ENCODE measurements around the gene SNCG.
"Not testable (repeated sequence)": the region's sequence is repeated elsewhere in the genome, so short reads cannot be mapped to it uniquely, and the experiment has no call there.

The SNCG gene

DNA sequence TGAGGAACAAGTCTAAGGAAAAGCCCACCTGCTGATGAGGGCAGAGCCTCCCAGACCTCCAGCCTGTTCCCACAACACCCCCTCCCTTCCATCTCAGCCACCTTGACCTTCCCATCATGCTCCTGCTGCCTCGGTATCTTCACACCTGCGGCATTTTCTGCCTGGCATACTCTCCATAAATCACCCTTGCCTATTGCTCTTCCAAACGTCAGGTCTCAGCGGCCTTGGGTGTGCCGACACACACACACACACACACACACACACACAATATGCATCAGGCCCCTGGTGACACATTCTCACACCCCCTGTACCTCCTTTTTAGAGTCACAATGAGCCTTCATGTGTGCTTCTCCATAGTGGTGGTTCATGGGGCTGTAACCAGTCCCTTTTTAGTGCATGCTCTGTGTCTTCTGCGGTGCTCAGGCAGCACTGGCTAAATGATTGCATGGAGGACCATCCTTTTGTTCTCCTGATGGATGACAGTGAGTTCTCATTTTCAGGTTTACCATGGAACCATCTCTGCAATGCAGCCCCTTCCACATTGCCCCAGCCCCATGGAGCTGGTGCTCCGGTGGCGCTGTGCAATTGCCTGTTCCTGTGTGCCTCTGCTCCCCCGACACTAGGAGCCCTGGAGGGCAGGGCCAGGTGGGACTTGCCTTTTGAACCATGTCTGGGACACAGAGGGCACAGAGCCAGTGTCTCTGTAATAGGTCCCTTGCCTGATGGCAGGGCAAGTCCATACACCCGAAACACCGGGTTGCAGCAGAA, 14.4 kb downstream of the SNCG start:
- peak overlapping the region; percentile 99 to 100 for H3K27ac ChIP-seq
- DNase-seq, result peak in 1 of 2 donors; percentile 75

GRCh38 chr10:86974484-86974883, 16.1 kb downstream of the SNCG start:
- Histone ChIP-seq H3K27me3 (no peaks in the 10 kb centered on the region), H3K4me1 (peaks cover under 1 to 75% (median 33%) of the 10 kb centered on the region in 4 donors), H3K9me3 (no peaks in the 10 kb centered on the region), H3K4me3 (no peak overlapping the region), H3K36me3 (peaks cover 0 to 4% (median 0%) of the 10 kb centered on the region in 3 donors), H3K27ac (peak overlapping the region; percentile 99 to 100)
- TF ChIP-seq, protein P1, sequence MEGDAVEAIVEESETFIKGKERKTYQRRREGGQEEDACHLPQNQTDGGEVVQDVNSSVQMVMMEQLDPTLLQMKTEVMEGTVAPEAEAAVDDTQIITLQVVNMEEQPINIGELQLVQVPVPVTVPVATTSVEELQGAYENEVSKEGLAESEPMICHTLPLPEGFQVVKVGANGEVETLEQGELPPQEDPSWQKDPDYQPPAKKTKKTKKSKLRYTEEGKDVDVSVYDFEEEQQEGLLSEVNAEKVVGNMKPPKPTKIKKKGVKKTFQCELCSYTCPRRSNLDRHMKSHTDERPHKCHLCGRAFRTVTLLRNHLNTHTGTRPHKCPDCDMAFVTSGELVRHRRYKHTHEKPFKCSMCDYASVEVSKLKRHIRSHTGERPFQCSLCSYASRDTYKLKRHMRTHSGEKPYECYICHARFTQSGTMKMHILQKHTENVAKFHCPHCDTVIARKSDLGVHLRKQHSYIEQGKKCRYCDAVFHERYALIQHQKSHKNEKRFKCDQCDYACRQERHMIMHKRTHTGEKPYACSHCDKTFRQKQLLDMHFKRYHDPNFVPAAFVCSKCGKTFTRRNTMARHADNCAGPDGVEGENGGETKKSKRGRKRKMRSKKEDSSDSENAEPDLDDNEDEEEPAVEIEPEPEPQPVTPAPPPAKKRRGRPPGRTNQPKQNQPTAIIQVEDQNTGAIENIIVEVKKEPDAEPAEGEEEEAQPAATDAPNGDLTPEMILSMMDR (IDR thresholded peaks at IDR 0.05), result no peak
- intact Hi-C loops (cut with DNase I; ENCODE audit: low total_unique reads), result no loop called here
- no peak for DNase-seq

More for the DNA sequence above, 14.4 kb downstream of the SNCG start:
- Histone ChIP-seq H3K4me1 (peaks cover 0 to 62% (median 35%) of the 10 kb centered on the region in 4 donors), H3K27me3 (no peaks in the 10 kb centered on the region), H3K4me3 (no peak overlapping the region), H3K36me3 (peaks cover 0 to 4% (median 0%) of the 10 kb centered on the region in 3 donors), H3K9me3 (no peaks in the 10 kb centered on the region)
- TF ChIP-seq, protein P1 (IDR thresholded peaks at IDR 0.05), result no peak
- intact Hi-C loops (cut with DNase I; ENCODE audit: low total_unique reads), result no loop called here

- no peak for DNase-seq
- H3K36me3 ChIP-seq, result peaks cover 0 to 4% (median 0%) of the 10 kb centered on the region in 3 donors
- peak overlapping the region; percentile 16 to 100 for H3K27ac ChIP-seq
- no peaks in the 10 kb centered on the region for H3K9me3 ChIP-seq
- intact Hi-C loops (cut with DNase I; ENCODE audit: low total_unique reads), result no loop called here
- H3K4me1 ChIP-seq, result peaks cover 3 to 95% (median 44%) of the 10 kb centered on the region in 4 donors
- no peak overlapping the region for H3K4me3 ChIP-seq
- no peaks in the 10 kb centered on the region for H3K27me3 ChIP-seq
- TF ChIP-seq, protein P1 (IDR thresholded peaks at IDR 0.05), result no peak
Observed at GRCh38 chr10:86976362-86977056, 18.1 kb downstream of the SNCG start.

DNA sequence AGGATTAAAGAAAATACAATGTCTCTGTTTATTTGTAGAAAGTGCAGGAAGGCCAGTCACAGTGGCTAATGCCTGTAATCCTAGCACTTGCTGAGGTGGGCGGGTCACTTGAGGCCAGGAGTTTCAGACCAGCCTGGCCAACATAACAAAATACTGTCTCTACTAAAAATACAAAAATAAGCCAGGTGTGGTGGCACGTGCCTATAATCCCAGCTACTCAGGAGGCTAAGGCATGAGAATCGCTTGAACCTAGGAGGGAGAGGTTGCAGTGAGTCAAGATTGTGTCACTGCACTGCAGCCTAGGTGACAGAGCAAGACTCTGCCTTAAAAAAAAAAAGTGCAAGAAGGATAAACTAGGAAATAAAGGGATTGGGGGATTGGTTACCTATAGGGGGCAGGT, 20.1 kb downstream of the SNCG start:
- H3K27ac ChIP-seq, result peak overlapping the region; percentile 90 to 100
- not testable (repeated sequence) for H3K4me3 ChIP-seq

GRCh38 chr10:86979296-86979818, 21.0 kb downstream of the SNCG start:
- intact Hi-C loops (cut with DNase I; ENCODE audit: low total_unique reads), result no loop called here
- H3K36me3 ChIP-seq, result peaks cover 0 to 2% (median 2%) of the 10 kb centered on the region in 3 donors
- H3K4me3 ChIP-seq, result no peak overlapping the region
- no peaks in the 10 kb centered on the region for H3K27me3 ChIP-seq
- H3K9me3 ChIP-seq, result no peaks in the 10 kb centered on the region
- peak overlapping the region; percentile 90 to 100 for H3K27ac ChIP-seq
- peaks cover 3 to 75% (median 27%) of the 10 kb centered on the region in 4 donors for H3K4me1 ChIP-seq
- TF ChIP-seq, protein P1 (IDR thresholded peaks at IDR 0.05), result no peak
- DNase-seq, result no peak

More for the DNA sequence above, 20.1 kb downstream of the SNCG start:
- H3K27me3 ChIP-seq; H3K9me3 ChIP-seq; DNase-seq; intact Hi-C loops (cut with DNase I; ENCODE audit: low total_unique reads); H3K36me3 ChIP-seq: not testable (repeated sequence)
- peaks cover 3 to 83% (median 29%) of the 10 kb centered on the region in 4 donors for H3K4me1 ChIP-seq
